HG03159 (cell line): Measurements from ENCODE around the gene CCDC88A.
A peak's percentile ranks its signal among the peaks of the same experiment; 100 is the strongest.
"Not testable (repeated sequence)": the region's sequence is repeated elsewhere in the genome, so short reads cannot be mapped to it uniquely, and the experiment has no call there.

Experiments used
- ATAC-seq: cut with Tn5 transposase; IDR thresholded peaks from one replicate; pipeline ENCODE4 v1.9.1; 2021; ENCODE audit warnings: mild to moderate bottlenecking, moderate library complexity; ENCODE audit not compliant: unreplicated experiment

The CCDC88A gene

DNA sequence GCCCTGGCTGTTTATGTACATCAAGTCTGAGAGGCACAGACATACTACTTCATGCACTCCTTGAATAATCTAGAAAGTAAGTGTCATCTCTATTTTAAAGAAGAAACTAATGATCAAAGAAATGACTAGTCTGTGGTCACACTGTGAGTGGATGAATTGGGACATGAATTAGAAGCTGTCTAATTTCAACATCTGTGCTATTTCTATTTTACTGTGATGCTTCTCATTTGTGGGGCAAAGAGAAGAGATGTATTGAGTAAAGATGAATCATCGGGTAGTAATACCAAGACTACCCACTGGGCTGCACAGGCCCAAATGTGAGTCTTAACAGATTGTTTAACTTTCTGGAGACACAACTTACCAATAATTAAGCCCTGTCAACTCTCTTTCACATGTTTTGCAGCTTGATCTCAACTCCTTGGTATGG is 108.2 kb downstream of the CCDC88A start:
- ATAC-seq = peak; percentile 94

DNA sequence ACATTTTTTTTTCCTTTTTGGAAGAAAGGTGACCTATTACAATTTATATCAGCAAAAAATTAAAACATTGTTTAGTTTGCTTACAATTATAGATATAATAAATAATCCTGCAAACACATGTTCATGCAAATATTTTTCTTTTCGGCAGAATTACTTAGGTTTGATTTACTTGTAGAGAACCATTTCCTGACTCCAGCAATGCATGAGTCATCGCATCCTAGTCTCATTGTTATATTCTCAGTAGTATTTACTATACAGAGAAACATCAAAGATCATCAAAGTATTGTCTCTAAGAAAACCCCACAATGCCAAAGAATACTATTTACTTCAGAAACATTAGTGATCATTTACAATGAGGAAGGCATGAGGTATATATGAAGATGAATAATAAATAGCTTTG is 110.2 kb downstream of the CCDC88A start:
- no peak for ATAC-seq

DNA sequence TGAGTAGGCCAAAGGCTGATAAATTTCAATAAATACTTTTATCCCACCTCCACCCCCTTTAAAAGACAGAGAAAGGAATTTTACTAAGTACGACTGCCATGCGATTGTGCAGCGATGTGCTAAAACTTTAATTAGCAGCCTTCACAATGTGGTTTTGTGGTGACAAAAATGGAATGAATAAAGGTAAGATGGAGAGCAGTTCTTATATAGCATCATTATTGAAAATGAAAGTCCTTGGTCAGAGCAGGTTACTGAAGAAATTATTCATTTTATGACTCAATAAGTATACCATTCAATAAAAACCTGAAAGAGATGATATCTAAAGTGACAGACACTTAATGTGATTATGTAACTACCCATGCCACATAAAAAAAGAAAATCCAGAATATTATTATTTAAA is 117.4 kb downstream of the CCDC88A start:
- peak; percentile 82 for ATAC-seq

DNA sequence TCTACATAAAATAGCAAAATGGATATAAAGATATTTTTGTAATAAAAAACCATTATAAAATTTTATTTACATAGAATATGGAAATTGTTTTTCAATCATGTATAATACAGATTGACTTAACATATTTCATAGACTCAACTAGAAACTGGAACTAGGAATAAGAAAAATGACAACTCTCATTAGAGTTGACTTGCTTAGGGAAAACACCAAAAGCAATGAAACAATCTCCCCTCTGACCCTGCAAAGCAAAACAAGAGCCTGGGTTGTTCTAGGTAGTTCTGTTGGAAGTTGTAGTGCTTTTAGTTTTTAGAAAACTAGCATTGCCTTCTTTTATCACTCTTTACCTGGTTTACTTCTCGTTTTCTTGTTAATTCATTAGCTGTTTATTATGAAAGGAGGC is 118.4 kb downstream of the CCDC88A start:
- ATAC-seq = no peak

DNA sequence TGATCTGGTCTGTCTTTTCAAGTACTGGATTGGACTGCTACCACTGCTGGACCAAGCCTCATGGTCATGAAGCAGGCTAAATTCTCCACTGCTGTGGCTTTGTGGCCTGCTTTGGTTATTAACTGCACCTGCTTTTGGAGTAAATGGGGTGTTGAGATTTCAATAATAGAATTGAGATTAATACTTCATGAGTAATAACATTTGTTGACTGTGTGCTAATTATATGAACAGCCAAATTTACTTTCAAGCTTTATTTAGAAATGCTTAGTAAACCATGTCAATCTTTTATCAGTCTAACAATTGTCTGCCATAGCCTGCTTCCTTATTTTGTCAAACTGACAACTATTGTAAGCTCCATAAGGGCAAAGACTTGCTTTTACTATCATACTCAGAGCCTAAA is 123.3 kb downstream of the CCDC88A start:
- no peak for ATAC-seq

DNA sequence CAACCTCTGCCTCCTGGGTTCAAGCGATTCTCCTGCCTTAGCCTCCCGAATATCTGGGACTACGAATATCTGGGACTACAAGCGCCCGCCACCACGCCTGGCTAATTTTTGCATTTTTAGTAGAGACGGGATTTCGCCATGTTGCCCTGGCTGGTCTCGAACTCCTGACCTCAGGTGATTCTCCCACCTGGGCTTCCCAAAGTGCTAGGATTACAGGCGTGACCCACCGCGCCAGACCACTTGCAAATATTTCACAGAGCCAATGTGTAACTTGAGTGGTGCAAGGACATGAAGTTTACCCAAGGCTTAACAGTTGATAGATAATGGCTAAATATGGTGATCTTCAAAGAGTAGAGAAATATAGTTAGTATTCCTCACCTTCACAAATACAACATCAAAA is 136.6 kb downstream of the CCDC88A start:
- no peak for ATAC-seq

DNA sequence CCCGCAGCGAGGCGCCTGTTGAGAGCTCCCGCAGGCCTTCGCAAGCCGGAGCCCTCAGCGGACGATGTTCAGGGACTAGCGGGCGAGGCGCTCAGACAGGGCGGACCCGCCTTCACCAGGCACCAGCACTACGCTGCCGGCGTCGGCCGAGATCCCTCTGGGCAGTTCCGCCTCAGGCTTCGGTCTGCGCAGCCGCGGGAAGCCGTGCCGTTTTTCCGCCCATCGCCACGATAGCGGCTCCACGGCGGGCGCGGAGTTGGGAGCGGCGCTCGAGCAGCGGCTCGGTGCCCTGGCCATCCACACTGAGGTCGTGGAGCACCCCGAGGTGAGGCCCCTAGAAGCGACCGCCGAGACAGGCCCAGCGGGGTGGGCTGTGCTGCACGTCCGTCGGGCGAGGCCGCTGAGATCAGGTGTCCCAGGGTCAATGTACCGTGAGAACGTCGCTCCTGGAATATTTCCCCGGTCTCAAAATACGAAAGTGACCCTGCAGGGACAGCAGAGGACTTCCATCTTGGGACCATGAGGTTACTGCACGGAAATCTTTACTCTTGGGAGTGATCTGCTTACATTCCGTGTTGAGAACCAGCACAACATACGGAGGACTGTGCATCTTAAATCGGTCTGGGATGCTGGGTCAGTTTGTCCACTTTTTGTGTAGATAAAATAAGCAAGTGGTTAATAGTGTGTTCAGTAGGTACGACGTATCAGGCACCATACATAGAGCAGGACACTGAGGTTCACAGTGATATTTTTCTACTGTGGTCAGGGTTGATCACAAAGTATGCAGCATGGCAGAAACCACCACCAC is 137.3 kb downstream of the CCDC88A start:
- peak; percentile 98 for ATAC-seq

DNA sequence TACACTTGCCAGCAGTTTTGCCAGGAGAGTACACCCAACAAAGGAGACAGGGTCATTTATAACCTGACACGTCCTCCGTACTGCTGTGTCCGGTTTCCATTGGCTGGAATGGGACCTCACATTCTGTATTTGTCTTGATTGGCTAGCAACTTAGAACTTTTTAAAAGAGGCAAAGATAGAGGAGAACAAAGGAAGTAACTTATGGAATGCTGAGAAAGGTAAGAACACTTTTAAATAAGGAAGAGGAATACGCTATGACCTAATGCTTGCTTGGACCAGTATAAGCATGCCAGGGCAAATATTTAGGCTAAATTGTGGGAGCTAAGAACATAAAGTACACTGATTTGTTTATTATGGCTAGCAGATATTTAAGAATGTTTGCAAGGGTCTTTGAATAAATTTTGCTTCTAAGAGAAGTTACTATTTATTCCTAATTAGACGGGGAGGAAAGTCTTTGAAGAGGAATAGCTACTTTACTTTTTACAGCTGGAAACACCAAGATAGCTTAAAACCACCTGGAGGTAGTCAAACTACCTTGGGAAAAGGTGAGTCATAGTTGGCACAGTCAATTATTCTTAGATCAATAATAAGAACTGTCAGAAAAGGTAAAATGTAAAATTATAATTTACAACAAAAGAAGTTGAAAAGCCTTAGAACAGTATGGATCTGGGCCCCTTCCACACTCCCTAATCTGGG is 138.7 kb downstream of the CCDC88A start:
- ATAC-seq = not testable (repeated sequence)

DNA sequence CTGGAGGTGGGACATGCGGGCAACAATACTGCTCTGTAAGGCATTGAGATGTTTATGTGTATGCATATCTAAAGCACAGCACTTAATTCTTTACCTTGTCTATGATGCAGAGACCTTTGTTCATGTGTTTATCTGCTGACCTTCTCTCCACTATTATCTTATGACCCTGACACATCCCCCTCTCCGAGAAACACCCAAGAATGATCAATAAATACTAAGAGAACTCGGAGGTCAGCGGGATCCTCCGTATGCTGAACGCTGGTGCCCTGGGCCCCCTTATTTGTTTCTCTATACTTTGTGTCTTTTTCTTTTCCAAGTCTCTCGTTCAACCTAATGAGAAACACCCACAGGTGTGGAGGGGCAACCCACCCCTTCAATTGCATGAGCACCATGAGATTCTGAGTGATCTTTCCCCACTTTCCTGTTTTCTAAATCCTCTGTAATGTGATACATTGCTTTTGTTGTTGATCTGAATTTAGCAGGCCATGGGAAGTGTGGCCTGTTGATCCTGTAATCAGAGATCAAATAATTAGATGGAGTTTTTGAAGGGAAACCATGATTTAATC is 139.7 kb downstream of the CCDC88A start:
- not testable (repeated sequence) for ATAC-seq

DNA sequence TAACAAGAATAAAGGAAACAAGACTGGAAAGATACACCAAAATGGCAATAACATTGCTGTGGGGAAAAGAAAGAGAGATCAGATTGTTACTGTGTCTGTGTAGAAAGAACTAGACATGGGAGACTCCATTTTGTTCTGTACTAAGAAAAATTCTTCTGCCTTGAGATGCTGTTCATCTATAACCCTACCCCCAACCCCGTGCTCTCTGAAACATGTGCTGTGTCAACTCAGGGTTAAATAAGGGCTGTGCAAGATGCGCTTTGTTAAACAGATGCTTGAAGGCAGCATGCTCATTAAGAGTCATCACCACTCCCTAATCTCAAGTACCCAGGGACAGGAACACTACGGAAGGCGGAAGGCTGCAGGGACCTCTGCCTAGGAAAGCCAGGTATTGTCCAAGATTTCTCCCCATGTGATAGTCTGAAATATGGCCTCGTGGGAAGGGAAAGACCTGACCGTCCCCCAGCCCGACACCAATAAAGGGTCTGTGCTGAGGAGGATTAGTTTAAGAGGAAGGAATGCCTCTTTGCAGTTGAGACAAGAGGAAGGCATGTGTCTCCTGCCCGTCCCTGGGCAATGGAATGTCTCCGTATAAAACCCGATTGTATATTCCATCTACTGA is 140.3 kb downstream of the CCDC88A start:
- ATAC-seq = not testable (repeated sequence)

DNA sequence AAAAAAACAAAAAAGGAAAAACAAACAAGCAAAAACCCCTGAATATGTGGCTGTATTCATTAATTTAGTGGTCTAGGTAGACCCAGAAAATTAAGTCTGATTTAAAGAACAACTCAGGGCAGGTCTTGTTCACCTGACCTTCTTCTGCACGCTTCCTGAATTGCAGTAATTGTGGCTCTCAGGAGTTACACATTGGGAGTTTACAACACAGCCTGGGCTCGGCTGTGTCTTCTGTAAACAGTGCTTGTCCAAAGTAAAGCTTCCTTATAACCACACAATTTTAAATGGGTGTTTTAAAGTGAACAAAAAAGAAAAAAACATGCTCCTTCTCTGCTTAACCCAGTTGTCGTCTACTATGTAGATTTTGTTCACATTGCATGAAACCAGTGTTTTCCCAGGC is 142.3 kb downstream of the CCDC88A start:
- ATAC-seq = no peak

DNA sequence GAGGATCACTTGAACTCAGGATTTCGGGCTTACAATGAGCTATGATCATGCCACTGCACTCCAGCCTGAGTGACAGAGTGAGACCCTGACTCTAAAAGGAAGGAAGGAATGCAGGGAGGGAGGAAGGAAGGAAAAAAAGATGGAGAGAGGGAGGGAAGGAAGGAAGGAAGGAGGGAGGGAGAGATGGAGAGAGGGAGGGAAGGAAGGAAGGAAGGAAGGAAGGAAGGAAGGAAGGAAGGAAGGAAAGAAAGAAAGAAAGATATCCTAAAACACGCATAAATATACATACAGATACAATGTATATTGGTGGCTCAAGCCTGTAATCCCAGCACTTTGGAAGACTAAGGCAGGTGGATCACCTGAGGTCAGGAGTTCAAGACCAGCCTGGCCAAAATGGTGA is 145.3 kb downstream of the CCDC88A start:
- ATAC-seq = not testable (repeated sequence)

DNA sequence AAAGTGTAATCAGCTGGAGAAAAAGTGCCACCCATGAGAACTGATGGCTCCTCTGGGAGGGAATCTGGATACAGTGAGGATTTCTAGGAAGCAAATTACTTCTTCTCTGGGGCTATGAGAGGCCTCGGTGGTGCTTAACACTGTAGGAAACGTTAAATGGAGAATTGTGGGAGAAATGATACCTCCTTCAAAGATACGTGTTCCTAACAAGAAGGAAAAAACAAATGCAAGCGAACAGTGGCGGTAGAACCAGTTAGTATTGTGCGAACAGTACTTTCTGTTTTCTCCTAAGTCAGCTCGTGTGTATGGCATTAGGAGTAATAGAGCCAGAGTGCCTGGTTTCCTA is 150.0 kb downstream of the CCDC88A start:
- ATAC-seq = no peak

DNA sequence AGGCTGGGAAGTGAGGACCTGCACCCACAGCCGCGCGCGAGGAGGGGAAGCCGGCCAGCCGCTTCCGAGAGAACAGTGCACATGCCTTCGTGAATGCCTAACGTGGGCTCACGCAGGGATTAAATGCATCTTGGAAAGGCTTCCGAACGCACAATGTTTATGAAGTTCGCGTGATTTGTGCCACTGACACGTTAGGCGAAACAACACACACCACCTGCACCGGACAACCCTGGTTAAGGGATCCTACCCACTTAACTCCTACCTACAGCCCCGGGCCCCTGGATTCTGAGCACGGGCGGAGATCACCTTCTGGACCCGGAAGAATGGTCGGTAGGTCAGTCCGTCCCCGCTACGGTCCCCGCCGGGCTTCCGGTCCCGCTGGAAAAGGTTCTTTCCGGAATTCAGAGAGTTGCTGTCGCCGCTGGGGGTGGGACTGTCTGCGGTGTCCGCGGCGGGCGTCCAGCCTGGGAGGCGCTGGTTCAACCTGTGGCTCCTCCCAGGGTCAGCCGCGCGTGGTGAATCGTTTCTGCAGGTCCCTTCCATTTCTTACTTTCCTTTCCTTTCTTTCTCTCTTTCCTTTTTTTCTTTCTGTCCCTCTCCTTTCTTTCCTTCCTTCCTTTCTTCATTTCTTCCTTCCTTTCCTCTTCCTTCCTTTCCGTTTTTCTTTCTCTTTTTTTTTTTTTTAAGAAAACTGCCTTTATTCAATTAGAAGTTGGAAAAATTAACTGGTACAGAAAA is 150.6 kb downstream of the CCDC88A start, which contains the start of gene MTIF2:
MTIF2 (minus strand) TSS at position 325 of the 738 bp plus-strand sequence. CDS start 5,373 bp downstream, outside the sequence.
- ATAC-seq = peak; percentile 95

DNA sequence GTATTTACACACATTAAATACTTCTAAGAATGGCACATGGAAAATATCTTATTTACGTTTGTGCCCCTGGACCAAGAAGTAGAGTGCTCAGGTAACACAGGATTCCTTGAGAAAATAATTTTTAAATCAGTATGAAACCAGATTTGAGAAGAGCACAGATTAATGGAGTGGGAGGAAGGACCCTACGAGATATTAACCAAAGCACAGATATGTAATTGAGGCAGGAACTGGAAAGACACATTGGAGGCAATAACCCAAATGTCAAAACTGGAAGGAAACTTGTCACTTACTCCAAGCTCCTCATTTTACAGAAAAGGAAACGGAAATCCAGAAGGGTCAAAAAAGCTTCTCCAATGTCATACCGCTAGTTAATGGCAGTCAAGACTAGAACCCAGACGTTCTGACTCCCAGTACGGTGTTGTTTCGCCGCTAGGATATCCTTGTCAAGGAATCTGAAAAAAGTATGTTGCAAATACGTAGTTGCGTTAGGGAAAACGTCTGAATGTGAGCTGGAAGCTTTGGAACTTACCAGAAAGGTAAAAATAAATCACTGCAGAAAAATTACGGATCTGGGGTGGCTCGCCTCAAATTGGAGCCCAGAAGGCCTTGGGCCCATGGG is 151.3 kb downstream of the CCDC88A start:
- no peak for ATAC-seq

DNA sequence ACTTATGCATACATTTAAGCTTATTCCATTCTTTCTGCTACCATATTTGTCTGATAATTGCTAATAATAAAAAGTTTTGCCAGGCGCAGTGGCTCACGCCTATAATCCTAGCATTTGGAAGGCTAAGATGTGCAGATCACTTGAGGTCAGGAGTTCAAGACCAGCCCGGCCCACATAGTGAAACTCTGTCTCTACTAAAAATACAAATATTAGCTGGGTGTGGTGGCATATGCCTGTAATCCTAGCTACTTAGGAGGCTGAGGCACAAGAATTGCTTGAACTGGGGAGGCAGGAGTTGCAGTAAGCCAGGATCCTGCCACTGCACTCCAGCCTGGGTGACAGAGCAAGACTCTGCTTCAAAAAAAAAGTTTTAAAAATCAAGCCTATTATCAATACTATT is 160.1 kb downstream of the CCDC88A start:
- not testable (repeated sequence) for ATAC-seq

DNA sequence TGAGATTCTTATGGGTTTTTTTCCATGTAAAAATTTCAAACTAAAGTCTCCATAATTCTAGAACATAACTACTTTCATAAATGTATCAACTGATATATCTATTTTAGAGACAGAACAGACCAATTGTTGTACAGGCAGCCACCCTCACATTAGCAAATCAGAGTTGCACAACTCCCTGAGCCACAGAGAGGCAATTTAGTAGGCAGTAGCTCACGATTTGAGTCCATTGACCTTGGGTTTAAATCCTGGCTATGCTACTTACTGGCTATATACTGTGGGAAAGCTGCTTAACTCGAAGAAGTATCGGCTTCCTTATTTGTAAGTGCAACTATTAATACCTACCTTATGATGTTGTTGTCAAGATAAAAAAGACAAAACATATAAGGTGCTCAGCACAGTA is 166.8 kb downstream of the CCDC88A start:
- ATAC-seq = no peak

DNA sequence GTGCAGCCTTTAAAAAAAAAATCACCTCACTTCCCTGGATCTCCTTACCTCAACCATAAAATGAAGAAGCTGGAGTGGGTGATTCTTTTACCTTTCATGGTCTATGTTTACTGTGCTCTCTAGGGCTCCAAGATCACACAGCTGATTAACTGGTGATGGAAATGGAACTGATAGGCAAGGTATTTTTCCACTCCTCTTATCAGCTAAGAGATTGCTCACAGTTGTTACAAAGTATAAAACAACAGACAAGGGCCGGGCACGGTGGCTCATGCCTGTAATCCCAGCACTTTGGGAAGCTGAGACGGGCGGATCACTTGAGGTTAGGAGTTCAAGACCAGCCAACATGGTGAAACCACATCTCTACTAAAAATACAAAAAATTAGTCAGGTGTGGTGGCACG is 172.6 kb downstream of the CCDC88A start:
- no peak for ATAC-seq

DNA sequence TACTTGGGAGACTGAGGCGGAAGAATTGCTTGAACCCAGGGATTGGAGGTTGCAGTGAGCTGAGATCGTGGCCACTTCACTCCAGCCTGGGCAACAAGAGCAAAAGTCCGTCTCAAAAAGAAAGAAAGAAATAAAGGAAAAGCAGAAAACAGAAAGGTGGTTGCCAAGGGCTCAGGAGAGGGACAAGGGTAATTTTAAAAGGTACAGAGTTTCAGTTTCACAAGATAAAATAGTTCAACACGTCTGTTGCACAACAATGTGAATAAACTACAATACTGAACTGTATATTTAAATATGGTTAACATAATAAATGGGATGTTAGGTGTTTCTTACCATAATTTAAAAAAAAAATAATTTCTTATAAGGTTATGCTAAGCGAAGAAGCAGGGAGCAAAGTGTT is 174.2 kb downstream of the CCDC88A start:
- no peak for ATAC-seq

DNA sequence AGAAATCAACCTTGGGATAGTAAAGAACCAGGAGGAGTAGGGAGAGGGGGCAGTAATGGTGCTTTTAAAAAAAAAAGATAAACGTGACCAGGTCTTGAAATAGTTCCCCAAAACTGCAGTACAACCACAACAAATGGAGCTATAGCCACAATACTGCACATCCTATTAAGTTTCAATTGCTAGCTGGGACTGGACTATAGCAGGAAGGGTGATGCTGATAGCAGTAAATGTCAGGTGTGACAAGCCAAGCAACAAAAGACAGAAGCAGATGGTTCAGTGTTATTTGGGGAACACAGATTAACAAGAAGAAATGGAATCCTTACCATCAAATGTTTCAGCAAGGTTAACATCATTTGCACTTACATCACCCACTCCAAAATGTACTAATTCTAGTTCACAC is 177.0 kb downstream of the CCDC88A start:
- no peak for ATAC-seq
